Activated CD8-positive, alpha-beta T cell treated with anti-CD3 and anti-CD28 coated beads for 36 hours (primary cell): ENCODE measurements around the gene GRWD1. TPM values are rescaled to one million over a fixed set of nuclear protein-coding genes. Genes with fewer than 3 reads are reported as not detected.

Experiments used
- ATAC-seq: fragments of 200-7000 bp; cut with Tn5 transposase; one replicate; pipeline ENCODE4 v1.10.0; 2021; ENCODE audit warnings: mild to moderate bottlenecking, moderate library complexity
- CTCF ChIA-PET: fragments of 350-600 bp; sonication (Branson Sonifier 250); formaldehyde crosslinking; loops from one replicate; lab custom pipeline; 2021; ENCODE audit warnings: antibody characterized with exemption; lab: Charles Lee
- POLR2A ChIA-PET: fragments of 350-600 bp; sonication (Branson Sonifier 250); formaldehyde crosslinking; loops from one replicate; lab custom pipeline; 2021; ENCODE audit warnings: antibody characterized with exemption; lab: Charles Lee
- DNase-seq: peaks from one replicate; pipeline ENCODE4 v3.0.0-alpha.2; 2020
- H3K27ac Mint-ChIP-seq: one replicate; pipeline ENCODE4 v1.8.0; 2021; ENCODE audit warnings: mild to moderate bottlenecking, mixed read lengths
- H3K27me3 Mint-ChIP-seq: one replicate; pipeline ENCODE4 v1.8.0; 2021; ENCODE audit warnings: mixed read lengths
- H3K36me3 Mint-ChIP-seq: one replicate; pipeline ENCODE4 v1.8.0; 2021; ENCODE audit warnings: low read depth, mixed read lengths
- H3K4me1 Mint-ChIP-seq: one replicate; pipeline ENCODE4 v1.8.0; 2021; ENCODE audit warnings: low read depth, mixed read lengths
- H3K4me3 Mint-ChIP-seq: one replicate; pipeline ENCODE4 v1.8.0; 2021; ENCODE audit warnings: mild to moderate bottlenecking, moderate library complexity, mixed read lengths
- H3K9me3 Mint-ChIP-seq: one replicate; pipeline ENCODE4 v1.8.0; 2021; ENCODE audit warnings: mixed read lengths
- CTCF ChIP-seq: fragments of 200-600 bp; IDR thresholded peaks from one replicate; pipeline ENCODE4 v1.8.0; 2022; ENCODE audit warnings: antibody characterized with exemption, mild to moderate bottlenecking
- intact Hi-C: fragments of 100-400 bp; cut with micrococcal nuclease; formaldehyde crosslinking; loops from one replicate; pipeline ENCODE4 v1.10.0; 2022
- total RNA-seq, 2 experiments: library from RNA; stranded (reverse); gene quantifications; one replicate each; pipeline ENCODE4 v1.2.3, GENCODE V29; 2021

The GRWD1 gene
- total RNA-seq, 2 experiments from 2014 or later: 49.4 to 50.1 TPM

DNA sequence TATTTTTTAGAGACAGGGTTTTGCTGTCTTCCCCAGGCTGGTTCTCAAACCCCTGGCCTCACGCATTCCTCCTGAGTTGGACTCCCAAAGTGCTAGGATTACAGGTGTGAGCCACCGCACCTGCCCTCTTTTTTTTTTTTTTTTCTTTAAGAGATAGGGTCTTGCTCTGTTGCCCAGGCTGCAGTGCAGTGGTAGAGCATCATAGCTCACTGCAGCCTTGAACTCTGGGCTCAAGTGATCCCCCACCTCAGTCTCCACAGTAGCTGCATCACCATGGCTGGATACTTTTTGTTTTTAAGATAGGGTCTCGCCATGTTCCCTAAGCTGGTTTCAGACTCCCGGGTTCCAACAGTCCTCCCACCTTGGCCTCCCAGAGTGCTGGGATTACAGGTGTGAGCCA is 11.1 kb downstream of the GRWD1 start:
- DNase-seq: no peak
- Mint-ChIP-seq H3K36me3 (peaks cover 40% of the 10 kb centered on the region), H3K4me3 (no peak overlapping the region), H3K4me1 (peaks cover 12% of the 10 kb centered on the region), H3K9me3 (no peaks in the 10 kb centered on the region), H3K27ac (no peak overlapping the region), H3K27me3 (no peaks in the 10 kb centered on the region)
- intact Hi-C loops: no loop called here
- TF ChIP-seq CTCF: no peak
- ChIA-PET CTCF (interaction anchor here (2.6 kb wide), 1 partner anchor 33 kb away, joined by 10 read pairs; no protein-coding TSS in a partner anchor), POLR2A (interaction anchor here (1.4 to 2.4 kb wide), 2 partner anchors 9 to 10 kb away, joined by 3 to 17 read pairs; partner anchors contain the start of gene GRWD1)
- no peak for ATAC-seq

DNA sequence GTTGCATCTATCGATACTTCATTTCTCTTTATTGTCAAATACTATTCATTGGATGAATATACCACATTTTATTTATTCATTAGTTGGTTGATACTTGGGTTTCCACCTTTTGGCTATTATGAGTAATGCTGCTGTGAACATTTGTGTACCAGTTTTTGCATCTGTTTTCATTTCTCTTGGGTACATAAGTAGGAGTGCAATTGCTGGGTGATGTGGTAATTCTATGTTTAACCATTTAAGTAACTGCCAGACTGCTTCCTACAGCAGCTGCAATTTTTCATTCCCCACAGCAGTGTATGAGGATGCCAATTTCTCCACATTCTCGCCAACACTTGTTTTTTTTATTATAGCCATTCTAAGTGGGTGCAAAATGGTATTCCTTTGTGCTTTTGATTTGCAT is 12.2 kb downstream of the GRWD1 start:
- Mint-ChIP-seq H3K27ac (no peak overlapping the region), H3K27me3 (no peaks in the 10 kb centered on the region), H3K4me3 (no peak overlapping the region), H3K36me3 (peaks cover 37% of the 10 kb centered on the region), H3K4me1 (peaks cover 10% of the 10 kb centered on the region), H3K9me3 (no peaks in the 10 kb centered on the region)
- no peak for TF ChIP-seq CTCF
- ATAC-seq (no peak), DNase-seq (no peak)
- ChIA-PET POLR2A (interaction anchor here (1.4 to 2.4 kb wide), 2 partner anchors 9 to 10 kb away, joined by 3 to 17 read pairs; partner anchors contain the start of gene GRWD1), CTCF (interaction anchor here (2.6 kb wide), 1 partner anchor 32 kb away, joined by 10 read pairs; no protein-coding TSS in a partner anchor)
- intact Hi-C loops: no loop called here

GRCh38 chr19:48461651-48461981 is 15.8 kb downstream of the GRWD1 start:
- Mint-ChIP-seq H3K4me1 (no peaks in the 10 kb centered on the region), H3K9me3 (no peaks in the 10 kb centered on the region), H3K4me3 (no peak overlapping the region), H3K27me3 (no peaks in the 10 kb centered on the region), H3K27ac (no peak overlapping the region), H3K36me3 (peaks cover 23% of the 10 kb centered on the region)
- CTCF ChIA-PET: no interaction called here
- intact Hi-C loops: loop anchor here (10.0 kb wide), 1 partner anchor 97 kb away; the partner anchor contains the start of genes SYNGR4 and TMEM143
- POLR2A ChIA-PET: interaction anchor here (1.0 kb wide), 1 partner anchor 10 kb away, joined by 3 read pairs; no protein-coding TSS in a partner anchor
- no peak for DNase-seq
- TF ChIP-seq CTCF: no peak
- ATAC-seq: no peak

DNA sequence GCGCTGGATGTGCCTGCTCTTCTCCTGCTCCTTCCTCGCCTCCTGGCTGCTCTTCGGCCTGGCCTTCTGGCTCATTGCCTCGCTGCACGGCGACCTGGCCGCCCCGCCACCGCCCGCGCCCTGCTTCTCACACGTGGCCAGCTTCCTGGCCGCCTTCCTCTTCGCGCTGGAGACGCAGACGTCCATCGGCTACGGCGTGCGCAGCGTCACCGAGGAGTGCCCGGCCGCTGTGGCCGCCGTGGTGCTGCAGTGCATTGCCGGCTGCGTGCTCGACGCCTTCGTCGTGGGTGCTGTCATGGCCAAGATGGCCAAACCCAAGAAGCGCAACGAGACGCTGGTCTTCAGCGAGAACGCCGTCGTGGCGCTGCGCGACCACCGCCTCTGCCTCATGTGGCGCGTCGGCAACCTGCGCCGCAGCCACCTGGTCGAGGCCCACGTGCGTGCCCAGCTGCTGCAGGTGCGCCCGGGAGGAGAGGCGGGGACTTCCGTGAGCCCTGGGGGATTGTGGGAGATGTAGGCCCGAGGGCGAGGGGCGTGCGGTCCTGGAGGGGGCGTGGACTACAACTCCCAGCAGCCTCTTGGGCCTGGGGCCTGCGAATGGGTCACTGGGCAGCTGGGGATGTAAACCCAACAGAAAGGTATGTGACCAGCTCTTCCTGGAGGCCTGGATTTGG is 16.3 kb downstream of the GRWD1 start:
- Mint-ChIP-seq H3K27me3 (no peaks in the 10 kb centered on the region), H3K4me1 (no peaks in the 10 kb centered on the region), H3K9me3 (no peaks in the 10 kb centered on the region), H3K36me3 (peaks cover 20% of the 10 kb centered on the region), H3K4me3 (no peak overlapping the region), H3K27ac (no peak overlapping the region)
- peak; percentile 71 for ATAC-seq
- DNase-seq: peak; percentile 31
- intact Hi-C loops: loop anchor here (10.0 kb wide), 1 partner anchor 97 kb away; the partner anchor contains the start of genes SYNGR4 and TMEM143
- CTCF ChIA-PET: no interaction called here
- POLR2A ChIA-PET: interaction anchor here (1.0 kb wide), 1 partner anchor 10 kb away, joined by 3 read pairs; no protein-coding TSS in a partner anchor
- no peak for TF ChIP-seq CTCF

DNA sequence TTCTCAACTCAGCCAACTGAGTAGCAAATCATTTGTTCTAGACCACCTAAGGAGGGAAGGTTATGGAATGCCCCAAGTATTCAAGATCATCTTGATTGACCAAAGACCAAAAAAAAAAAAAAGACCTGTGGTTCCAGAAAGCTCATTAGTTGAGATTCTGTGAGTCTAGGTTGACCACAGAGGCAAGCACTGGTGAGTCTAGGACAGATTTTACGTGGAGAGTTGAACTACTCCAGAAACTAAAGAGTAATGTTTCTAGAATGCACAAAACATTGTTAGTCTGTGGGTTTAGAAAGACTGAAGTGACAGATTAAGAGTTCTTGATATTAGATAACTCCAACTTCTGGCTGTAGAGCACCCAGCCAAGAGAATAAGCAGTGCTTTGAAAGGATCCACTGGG is 19.4 kb downstream of the GRWD1 start:
- Mint-ChIP-seq H3K36me3 (peaks cover 4% of the 10 kb centered on the region), H3K9me3 (no peaks in the 10 kb centered on the region), H3K27ac (no peak overlapping the region), H3K4me3 (no peak overlapping the region), H3K4me1 (peaks cover 11% of the 10 kb centered on the region), H3K27me3 (no peaks in the 10 kb centered on the region)
- DNase-seq (no peak), ATAC-seq (no peak)
- ChIA-PET POLR2A (no interaction called here), CTCF (interaction anchor here (0.9 kb wide), 1 partner anchor 24 kb away, joined by 3 read pairs; no protein-coding TSS in a partner anchor)
- TF ChIP-seq CTCF: no peak
- intact Hi-C loops: loop anchor here (10.0 kb wide), 1 partner anchor 100 kb away; the partner anchor contains the start of genes SYNGR4 and TMEM143
